Panc1 (cell line): Measurements from ENCODE around the gene OR13H1. TPM values are rescaled to one million over a fixed set of nuclear protein-coding genes. Genes with fewer than 3 reads are reported as not detected.

Experiments
- ATAC-seq: fragments of 200-7000 bp; cut with Tn5 transposase; 2 replicates; pipeline ENCODE4 v1.9.1; 2020; ENCODE audit warnings: mild to moderate bottlenecking, moderate library complexity
- BruUV-seq: library from RNA; stranded (reverse); fragments of 400-500 nt; replicated peaks from 2 replicates; lab custom pipeline; 2021; lab: Mats Ljungman, UMichigan
- CTCF ChIA-PET: fragments of 300-600 bp; sonication (Branson Sonifier 250); formaldehyde crosslinking; loops from one replicate; lab custom pipeline; 2022; ENCODE audit warnings: antibody characterized with exemption; lab: Charles Lee
- POLR2A ChIA-PET: fragments of 300-600 bp; sonication (Branson Sonifier 250); formaldehyde crosslinking; loops from one replicate; lab custom pipeline; 2022; ENCODE audit warnings: antibody characterized with exemption; lab: Charles Lee
- DNase-seq: peaks from one replicate; pipeline ENCODE4 v3.0.0-alpha.2; 2010; ENCODE audit warnings: low read depth, low spot score
- H3K27ac ChIP-seq: 2 replicates; pipeline ENCODE4 v1.5.1; 2011; ENCODE audit warnings: mild to moderate bottlenecking, low read length, inconsistent platforms
- H3K27me3 ChIP-seq: fragments of 200-500 bp; sonication (Bioruptor generic); 2 replicates; pipeline ENCODE4 v1.6.0; 2014; ENCODE audit warnings: low read length, inconsistent platforms; ENCODE audit not compliant: control insufficient read depth, insufficient read depth
- H3K36me3 ChIP-seq: fragments of 200-500 bp; sonication (Bioruptor generic); 2 replicates; pipeline ENCODE4 v1.5.1; 2014; ENCODE audit warnings: inconsistent platforms, mild to moderate bottlenecking, low read length, moderate library complexity; ENCODE audit not compliant: control insufficient read depth, insufficient read depth
- H3K4me1 ChIP-seq: 2 replicates; pipeline ENCODE4 v1.5.1; 2011; ENCODE audit warnings: inconsistent platforms, mild to moderate bottlenecking, low read length, moderate library complexity; ENCODE audit not compliant: control insufficient read depth, insufficient read depth
- H3K4me3 ChIP-seq, 2 experiments: 2 replicates each; pipeline ENCODE4 v1.5.1; 2011 to 2012; ENCODE audit warnings: low read depth in 2 of 2, low read length in 2 of 2, mild to moderate bottlenecking in 2 of 2, inconsistent platforms in 1 of 2, moderate library complexity in 1 of 2
- H3K9me3 ChIP-seq: fragments of 200-500 bp; sonication (Bioruptor generic); 2 replicates; pipeline ENCODE4 v1.5.1; 2014; ENCODE audit warnings: low read depth, mild to moderate bottlenecking, inconsistent platforms, low read length, moderate library complexity; ENCODE audit not compliant: control insufficient read depth, insufficient read depth
- CTCF ChIP-seq: fragments of 450-650 bp; IDR thresholded peaks from 2 replicates; pipeline ENCODE4 v1.5.1; 2017; ENCODE audit warnings: mild to moderate bottlenecking
- POLR2AphosphoS5 ChIP-seq: IDR thresholded peaks from 2 replicates; pipeline ENCODE4 v1.6.1; 2012; ENCODE audit warnings: mild to moderate bottlenecking, low read depth, low read length, moderate library complexity
- REST ChIP-seq, 2 experiments: IDR thresholded peaks; 2 replicates each; pipeline ENCODE4 v1.6.1; 2011 to 2012; ENCODE audit warnings: low read depth in 2 of 2, control low read depth in 1 of 2, low read length in 1 of 2, mild to moderate bottlenecking in 1 of 2, moderate library complexity in 1 of 2; ENCODE audit not compliant: insufficient read depth in 1 of 2
- SIN3A ChIP-seq: IDR thresholded peaks from 2 replicates; pipeline ENCODE4 v1.6.1; 2012; ENCODE audit warnings: low read depth, mild to moderate bottlenecking, low read length, moderate library complexity, borderline replicate concordance; ENCODE audit not compliant: insufficient read depth
- TCF7L2 ChIP-seq: IDR thresholded peaks from 2 replicates; pipeline ENCODE4 v1.6.1; 2011; ENCODE audit warnings: mild to moderate bottlenecking, low read depth, low read length, inconsistent platforms
- in situ Hi-C: cut with HindIII; loops from 2 replicates; pipeline ENCODE4 v1.10.0; 2016; ENCODE audit warnings: low sequenced_read_pairs, low pct_unique_long_range_greater_than_20kb
- intact Hi-C: fragments of 100-400 bp; cut with micrococcal nuclease; formaldehyde crosslinking; loops from one replicate; pipeline ENCODE4 v1.10.0; 2022; ENCODE audit not compliant: unreplicated experiment
- total RNA-seq: library from RNA; stranded (reverse); gene quantifications from one replicate; pipeline ENCODE4 v1.2.1, GENCODE V29; 2021; ENCODE audit not compliant: unreplicated experiment

The OR13H1 gene
- total RNA-seq, 1 experiment from 2014 or later: not detected

GRCh38 chrX:131565909-131566308, 22.0 kb downstream of the OR13H1 start:
- DNase-seq: no peak
- TF ChIP-seq SIN3A: no peak
- TF ChIP-seq CTCF: no peak
- no peak for TF ChIP-seq TCF7L2
- no peak for TF ChIP-seq POLR2AphosphoS5
- no peak for TF ChIP-seq REST (IDR thresholded peaks at IDR 0.05; ENCODE audit: insufficient read depth in 1 of 2, low read depth in 2 of 2, low read length in 1 of 2)
- intact Hi-C loops: no loop called here
- Histone ChIP-seq H3K27me3 (no peaks in the 10 kb centered on the region), H3K27ac (no peak overlapping the region), H3K4me3 (no peak overlapping the region), H3K4me1 (no peaks in the 10 kb centered on the region), H3K9me3 (no peaks in the 10 kb centered on the region), H3K36me3 (no peaks in the 10 kb centered on the region)
- ChIA-PET CTCF (no interaction called here), POLR2A (no interaction called here)
- no peak for ATAC-seq
- in situ Hi-C loops: no loop called here
- BruUV-seq: no TSS peak

GRCh38 chrX:131571348-131571747, 27.5 kb downstream of the OR13H1 start:
- Histone ChIP-seq H3K4me3 (no peak overlapping the region), H3K4me1 (no peaks in the 10 kb centered on the region), H3K27me3 (no peaks in the 10 kb centered on the region), H3K27ac (no peak overlapping the region), H3K36me3 (no peaks in the 10 kb centered on the region), H3K9me3 (no peaks in the 10 kb centered on the region)
- ChIA-PET CTCF (no interaction called here), POLR2A (no interaction called here)
- no TSS peak for BruUV-seq
- in situ Hi-C loops: no loop called here
- DNase-seq: no peak
- no peak for TF ChIP-seq REST (IDR thresholded peaks at IDR 0.05; ENCODE audit: insufficient read depth in 1 of 2, low read depth in 2 of 2, low read length in 1 of 2)
- ATAC-seq: no peak
- intact Hi-C loops: no loop called here
